ENCODE measurements around the gene ARFRP1. TPM values are rescaled to one million over a fixed set of nuclear protein-coding genes. Genes with fewer than 3 reads are reported as not detected.

ARFRP1 gene
- total and polyA plus RNA-seq, 2 donors (not counting 1 experiment from before 2014, with no cell fraction given), result 41.0 to 75.5 TPM

DNA sequence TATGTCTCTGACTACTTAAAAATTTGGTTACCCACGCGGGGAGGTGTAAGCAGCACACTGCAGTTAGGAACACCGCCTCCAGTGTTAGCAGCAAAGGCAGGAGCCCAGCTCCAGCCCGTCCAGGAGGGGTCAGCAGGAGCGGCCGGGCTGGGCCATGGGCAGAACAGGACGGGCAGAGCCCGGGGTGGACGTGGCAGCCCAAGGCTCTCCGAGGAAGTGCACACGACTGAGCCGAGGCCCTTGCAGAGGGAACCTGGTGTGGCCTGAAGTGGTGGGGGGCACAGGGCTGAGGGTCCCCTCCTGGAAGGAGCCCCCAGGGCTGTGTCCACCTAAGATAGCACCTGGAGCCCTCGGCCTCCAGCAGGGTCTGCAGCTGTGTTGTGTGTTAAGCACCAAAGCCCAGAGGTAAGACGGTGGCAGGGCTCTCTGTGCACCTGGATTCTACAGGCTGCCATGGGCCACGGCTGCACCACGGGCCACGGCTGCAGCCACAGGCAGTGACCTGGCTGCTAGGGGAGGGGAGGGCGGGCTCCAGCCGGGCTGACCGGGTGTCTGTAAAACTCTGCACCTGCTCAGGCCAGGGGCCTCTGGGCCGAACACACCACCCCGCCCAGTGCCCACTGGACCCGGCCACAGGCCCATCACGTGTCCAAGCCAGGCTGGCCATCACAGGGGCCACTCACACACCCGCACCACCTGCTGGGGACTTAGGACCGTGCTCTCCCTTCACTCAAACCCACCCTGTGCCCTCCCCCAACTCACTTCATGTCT, 38.4 kb upstream of the ARFRP1 start:
- Histone ChIP-seq H3K79me2 (ENCODE audit: control insufficient read depth, insufficient read depth, low read length) (no peaks in the 10 kb centered on the region), H3K9me3 (ENCODE audit: control extremely low read depth in 1 of 3, control insufficient read depth in 2 of 3, insufficient read depth in 1 of 3, low read length in 2 of 3) (no peaks in the 10 kb centered on the region), H3K4me1 (ENCODE audit: control insufficient read depth in 2 of 2, insufficient read depth in 2 of 2, low read length in 2 of 2) (peaks cover 0 to 2% of the 10 kb centered on the region in 2 donors), H3K4me2 (replicated peaks; ENCODE audit: low read depth, low read length, poor library complexity, severe bottlenecking) (no peak overlapping the region), H4K20me1 (ENCODE audit: control insufficient read depth, insufficient read depth, low read length, poor library complexity, severe bottlenecking) (no peaks in the 10 kb centered on the region), H3K27ac (ENCODE audit: low read length in 2 of 2) (no peak overlapping the region), H3K36me3 (replicated peaks in 1 of 2; ENCODE audit: control extremely low read depth in 1 of 2, control insufficient read depth in 1 of 2, extremely low read depth in 1 of 2, insufficient read depth in 2 of 2, low read length in 1 of 2) (peaks cover 0 to 4% of the 10 kb centered on the region in 2 experiments), H3K9ac (ENCODE audit: low read length) (no peak overlapping the region), H3K4me3 (ENCODE audit: control extremely low read depth in 1 of 5, extremely low read depth in 1 of 5, insufficient read depth in 1 of 5, low read depth in 2 of 5, low read length in 4 of 5) (no peak overlapping the region), H3K27me3 (replicated peaks in 1 of 4; ENCODE audit: control extremely low read depth in 1 of 4, control insufficient read depth in 3 of 4, insufficient read depth in 4 of 4, low read length in 3 of 4) (no peaks in the 10 kb centered on the region), H2AFZ (ENCODE audit: insufficient read depth, low read depth, low read length, poor library complexity, severe bottlenecking) (no peak overlapping the region)
- no peak for DNase-seq
- Mint-ChIP-seq H3K4me3 (no peak overlapping the region), H3K4me1 (no peaks in the 10 kb centered on the region), H3K27ac (no peak overlapping the region), H3K9me3 (ENCODE audit: insufficient read depth) (no peaks in the 10 kb centered on the region), H3K27me3 (no peaks in the 10 kb centered on the region)
- intact Hi-C loops (cut with micrococcal nuclease), result no loop called here
- ChIA-PET CTCF (no interaction called here), POLR2A (no interaction called here)
- 93% methylated on average over 22 of the region's 26 CpGs for WGBS (ENCODE audit: insufficient coverage)
- TF ChIP-seq, protein P1, sequence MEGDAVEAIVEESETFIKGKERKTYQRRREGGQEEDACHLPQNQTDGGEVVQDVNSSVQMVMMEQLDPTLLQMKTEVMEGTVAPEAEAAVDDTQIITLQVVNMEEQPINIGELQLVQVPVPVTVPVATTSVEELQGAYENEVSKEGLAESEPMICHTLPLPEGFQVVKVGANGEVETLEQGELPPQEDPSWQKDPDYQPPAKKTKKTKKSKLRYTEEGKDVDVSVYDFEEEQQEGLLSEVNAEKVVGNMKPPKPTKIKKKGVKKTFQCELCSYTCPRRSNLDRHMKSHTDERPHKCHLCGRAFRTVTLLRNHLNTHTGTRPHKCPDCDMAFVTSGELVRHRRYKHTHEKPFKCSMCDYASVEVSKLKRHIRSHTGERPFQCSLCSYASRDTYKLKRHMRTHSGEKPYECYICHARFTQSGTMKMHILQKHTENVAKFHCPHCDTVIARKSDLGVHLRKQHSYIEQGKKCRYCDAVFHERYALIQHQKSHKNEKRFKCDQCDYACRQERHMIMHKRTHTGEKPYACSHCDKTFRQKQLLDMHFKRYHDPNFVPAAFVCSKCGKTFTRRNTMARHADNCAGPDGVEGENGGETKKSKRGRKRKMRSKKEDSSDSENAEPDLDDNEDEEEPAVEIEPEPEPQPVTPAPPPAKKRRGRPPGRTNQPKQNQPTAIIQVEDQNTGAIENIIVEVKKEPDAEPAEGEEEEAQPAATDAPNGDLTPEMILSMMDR (IDR thresholded peaks at IDR 0.05), result no peak
- TF ChIP-seq EZH2 (IDR thresholded peaks at IDR 0.05; ENCODE audit: borderline replicate concordance, insufficient read depth, low read depth, low read length, poor library complexity, severe bottlenecking), result no peak
- no peak for ATAC-seq (ENCODE audit: low read depth)

DNA sequence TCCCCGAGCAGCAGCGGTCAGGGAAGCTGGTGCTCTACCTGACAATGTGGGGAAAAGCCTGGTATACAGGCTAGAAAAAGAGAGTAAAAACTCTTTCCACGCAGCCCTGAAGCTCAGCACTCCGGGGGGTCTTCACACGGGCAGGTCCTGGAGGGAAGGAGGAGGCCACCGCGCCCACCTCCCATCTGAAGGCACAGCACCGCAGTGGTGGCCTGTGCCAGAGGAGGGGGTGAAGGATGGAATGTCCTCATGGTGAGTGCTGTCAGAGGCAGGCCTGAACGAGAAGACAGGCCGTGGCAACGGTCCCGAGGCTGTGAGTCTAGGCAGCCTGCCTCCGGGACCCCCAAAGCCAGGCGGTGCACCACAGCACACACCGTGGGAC, 37.6 kb upstream of the ARFRP1 start:
- H3K4me3 Mint-ChIP-seq, result no peak overlapping the region
- Histone ChIP-seq H3K36me3 (replicated peaks in 1 of 2; ENCODE audit: control extremely low read depth in 1 of 2, control insufficient read depth in 1 of 2, extremely low read depth in 1 of 2, insufficient read depth in 2 of 2, low read length in 1 of 2) (peaks cover 0 to 4% of the 10 kb centered on the region in 2 experiments), H3K9me3 (ENCODE audit: control extremely low read depth in 1 of 3, control insufficient read depth in 2 of 3, insufficient read depth in 1 of 3, low read length in 2 of 3) (no peaks in the 10 kb centered on the region), H2AFZ (ENCODE audit: insufficient read depth, low read depth, low read length, poor library complexity, severe bottlenecking) (no peak overlapping the region), H3K4me2 (replicated peaks; ENCODE audit: low read depth, low read length, poor library complexity, severe bottlenecking) (no peak overlapping the region), H3K27me3 (replicated peaks in 1 of 4; ENCODE audit: control extremely low read depth in 1 of 4, control insufficient read depth in 3 of 4, insufficient read depth in 4 of 4, low read length in 3 of 4) (no peaks in the 10 kb centered on the region), H3K4me3 (ENCODE audit: control extremely low read depth in 1 of 5, extremely low read depth in 1 of 5, insufficient read depth in 1 of 5, low read depth in 2 of 5, low read length in 4 of 5) (no peak overlapping the region), H3K27ac (ENCODE audit: low read length in 2 of 2) (no peak overlapping the region), H3K4me1 (ENCODE audit: control insufficient read depth in 2 of 2, insufficient read depth in 2 of 2, low read length in 2 of 2) (peaks cover 5 to 10% of the 10 kb centered on the region in 2 donors), H3K9ac (ENCODE audit: low read length) (no peak overlapping the region), H4K20me1 (ENCODE audit: control insufficient read depth, insufficient read depth, low read length, poor library complexity, severe bottlenecking) (no peaks in the 10 kb centered on the region), H3K79me2 (ENCODE audit: control insufficient read depth, insufficient read depth, low read length) (no peaks in the 10 kb centered on the region)
- H3K27ac Mint-ChIP-seq, result no peak overlapping the region
- H3K27me3 Mint-ChIP-seq, result no peaks in the 10 kb centered on the region
- CTCF ChIA-PET, result no interaction called here
- no peak for DNase-seq
- WGBS (ENCODE audit: insufficient coverage), result 94% methylated on average over 13 of the region's 15 CpGs
- intact Hi-C loops (cut with micrococcal nuclease), result no loop called here
- no peak for TF ChIP-seq EZH2 (IDR thresholded peaks at IDR 0.05; ENCODE audit: borderline replicate concordance, insufficient read depth, low read depth, low read length, poor library complexity, severe bottlenecking)
- TF ChIP-seq, protein P1 (IDR thresholded peaks at IDR 0.05), result no peak
- no peak for ATAC-seq (ENCODE audit: low read depth)
- POLR2A ChIA-PET, result no interaction called here
- H3K4me1 Mint-ChIP-seq, result no peaks in the 10 kb centered on the region
- no peaks in the 10 kb centered on the region for H3K9me3 Mint-ChIP-seq (ENCODE audit: insufficient read depth)
